ENCODE data around the gene CHST8. TPM values are rescaled to one million over a fixed set of nuclear protein-coding genes. Genes with fewer than 3 reads are reported as not detected.

The CHST8 gene
- total RNA-seq, 1 experiment from 2014 or later, result 2.3 TPM

DNA sequence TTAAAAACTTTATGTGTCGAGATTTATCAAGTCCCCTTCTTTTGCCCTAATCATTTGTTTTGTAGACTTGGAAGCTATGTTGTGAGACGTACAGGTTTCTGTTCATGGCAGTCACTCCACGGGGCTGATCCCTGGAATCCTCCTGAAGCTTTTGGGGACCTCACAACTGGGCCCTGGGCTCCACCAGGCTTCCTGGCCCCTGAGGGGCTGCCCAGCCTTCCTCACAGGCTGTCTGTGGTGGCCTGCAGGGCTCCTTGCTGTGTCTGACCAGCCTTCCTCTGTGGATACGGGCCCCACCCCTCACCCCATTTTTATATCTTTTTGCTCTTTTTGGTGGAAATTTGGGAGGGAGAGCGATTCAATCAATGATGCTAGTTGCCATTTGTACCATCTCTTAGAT, 38.1 kb downstream of the CHST8 start:
- ChIA-PET POLR2A (ENCODE audit: low non-redundant PET) (no interaction called here), CTCF (no interaction called here)
- Histone ChIP-seq H3K4me3 (ENCODE audit: low read depth, low read length, poor library complexity, severe bottlenecking) (no peak overlapping the region), H3K4me1 (ENCODE audit: insufficient read depth, low read length, poor library complexity, severe bottlenecking) (no peaks in the 10 kb centered on the region), H3K36me3 (ENCODE audit: insufficient read depth, low read length, poor library complexity, severe bottlenecking) (no peaks in the 10 kb centered on the region), H3K27ac (ENCODE audit: low read depth, low read length, poor library complexity, severe bottlenecking) (no peak overlapping the region), H3K27me3 (replicated peaks; ENCODE audit: insufficient read depth, low read depth, low read length, poor library complexity) (no peaks in the 10 kb centered on the region), H3K9me3 (ENCODE audit: low read depth, low read length, poor library complexity, severe bottlenecking) (no peaks in the 10 kb centered on the region)
- DNase-seq (ENCODE audit: low spot score), result no peak
- intact Hi-C loops (cut with micrococcal nuclease; ENCODE audit: unreplicated experiment), result no loop called here
- TF ChIP-seq, protein P1, sequence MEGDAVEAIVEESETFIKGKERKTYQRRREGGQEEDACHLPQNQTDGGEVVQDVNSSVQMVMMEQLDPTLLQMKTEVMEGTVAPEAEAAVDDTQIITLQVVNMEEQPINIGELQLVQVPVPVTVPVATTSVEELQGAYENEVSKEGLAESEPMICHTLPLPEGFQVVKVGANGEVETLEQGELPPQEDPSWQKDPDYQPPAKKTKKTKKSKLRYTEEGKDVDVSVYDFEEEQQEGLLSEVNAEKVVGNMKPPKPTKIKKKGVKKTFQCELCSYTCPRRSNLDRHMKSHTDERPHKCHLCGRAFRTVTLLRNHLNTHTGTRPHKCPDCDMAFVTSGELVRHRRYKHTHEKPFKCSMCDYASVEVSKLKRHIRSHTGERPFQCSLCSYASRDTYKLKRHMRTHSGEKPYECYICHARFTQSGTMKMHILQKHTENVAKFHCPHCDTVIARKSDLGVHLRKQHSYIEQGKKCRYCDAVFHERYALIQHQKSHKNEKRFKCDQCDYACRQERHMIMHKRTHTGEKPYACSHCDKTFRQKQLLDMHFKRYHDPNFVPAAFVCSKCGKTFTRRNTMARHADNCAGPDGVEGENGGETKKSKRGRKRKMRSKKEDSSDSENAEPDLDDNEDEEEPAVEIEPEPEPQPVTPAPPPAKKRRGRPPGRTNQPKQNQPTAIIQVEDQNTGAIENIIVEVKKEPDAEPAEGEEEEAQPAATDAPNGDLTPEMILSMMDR (conservative IDR thresholded peaks at IDR 0.05; ENCODE audit: low read depth, low read length), result no peak
- TF ChIP-seq EZH2 (IDR thresholded peaks at IDR 0.05; ENCODE audit: borderline replicate concordance, low read depth, low read length, poor library complexity, severe bottlenecking), result no peak
- no TSS peak for BruUV-seq (replicated peaks)

DNA sequence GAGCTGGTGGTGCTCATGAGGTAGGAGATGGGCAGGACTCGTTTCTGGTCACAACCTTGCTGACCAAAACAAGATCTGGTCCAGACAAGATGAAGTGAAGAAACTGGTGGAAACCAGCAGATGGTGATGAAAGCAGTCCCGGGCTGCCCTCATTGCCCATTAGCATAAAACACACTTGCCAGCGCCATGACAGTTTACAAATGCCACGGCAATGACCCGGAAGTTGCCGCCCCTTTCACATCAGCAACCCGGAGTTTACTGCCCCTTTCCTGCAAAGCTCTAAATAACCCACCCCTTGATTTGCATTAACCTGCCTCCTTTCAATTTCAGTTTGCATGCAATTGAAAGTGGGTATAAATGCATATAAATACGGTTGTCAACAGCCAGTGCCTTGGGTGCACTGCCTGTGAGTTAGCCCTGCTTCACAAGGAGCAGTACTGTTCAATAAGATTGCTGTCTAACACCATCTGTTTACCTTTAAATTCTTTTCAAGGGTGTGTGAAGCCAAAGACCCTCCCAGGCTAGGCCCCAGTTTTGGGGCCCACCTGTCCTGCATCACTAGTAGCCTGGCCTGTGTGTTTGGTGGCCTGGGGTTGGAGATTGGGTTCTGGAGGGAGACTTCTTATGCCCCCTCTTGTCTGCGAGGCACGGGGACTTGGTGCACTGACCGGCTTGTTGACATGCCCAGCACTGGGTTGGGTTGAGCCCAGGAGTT, 38.8 kb downstream of the CHST8 start:
- no TSS peak for BruUV-seq (replicated peaks)

DNA sequence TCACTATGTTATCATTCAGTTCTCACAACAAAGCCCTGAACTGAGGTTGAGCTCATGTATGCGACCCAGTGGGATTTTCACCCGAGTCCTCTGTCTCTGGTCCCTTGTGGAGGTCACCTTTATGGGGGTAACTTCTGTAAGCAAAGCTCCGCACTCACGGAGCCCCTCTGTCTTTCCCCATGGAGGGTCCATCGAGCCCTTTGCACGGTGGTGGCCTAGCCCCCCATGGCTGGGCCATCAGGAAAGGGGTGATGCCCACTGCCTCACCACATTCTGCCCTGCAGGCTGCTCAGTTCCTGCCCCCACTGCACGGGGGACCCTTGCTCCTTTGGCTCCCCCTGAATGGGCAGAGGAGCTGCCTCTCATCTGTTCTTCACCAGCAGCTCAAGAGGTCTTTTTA, 39.6 kb downstream of the CHST8 start:
- no peak for DNase-seq (ENCODE audit: low spot score)
- BruUV-seq (replicated peaks), result no TSS peak
- intact Hi-C loops (cut with micrococcal nuclease; ENCODE audit: unreplicated experiment), result no loop called here
- Histone ChIP-seq H3K4me1 (ENCODE audit: insufficient read depth, low read length, poor library complexity, severe bottlenecking) (no peaks in the 10 kb centered on the region), H3K36me3 (ENCODE audit: insufficient read depth, low read length, poor library complexity, severe bottlenecking) (no peaks in the 10 kb centered on the region), H3K9me3 (ENCODE audit: low read depth, low read length, poor library complexity, severe bottlenecking) (no peaks in the 10 kb centered on the region), H3K4me3 (ENCODE audit: low read depth, low read length, poor library complexity, severe bottlenecking) (no peak overlapping the region), H3K27me3 (replicated peaks; ENCODE audit: insufficient read depth, low read depth, low read length, poor library complexity) (no peaks in the 10 kb centered on the region), H3K27ac (ENCODE audit: low read depth, low read length, poor library complexity, severe bottlenecking) (no peak overlapping the region)
- TF ChIP-seq, protein P1 (conservative IDR thresholded peaks at IDR 0.05; ENCODE audit: low read depth, low read length), result no peak
- TF ChIP-seq EZH2 (IDR thresholded peaks at IDR 0.05; ENCODE audit: borderline replicate concordance, low read depth, low read length, poor library complexity, severe bottlenecking), result no peak
- ChIA-PET CTCF (no interaction called here), POLR2A (ENCODE audit: low non-redundant PET) (no interaction called here)

More for the DNA sequence above, 38.8 kb downstream of the CHST8 start:
- intact Hi-C loops (cut with micrococcal nuclease; ENCODE audit: unreplicated experiment), result no loop called here
- Histone ChIP-seq H3K27ac (ENCODE audit: low read depth, low read length, poor library complexity, severe bottlenecking) (no peak overlapping the region), H3K27me3 (replicated peaks; ENCODE audit: insufficient read depth, low read depth, low read length, poor library complexity) (no peaks in the 10 kb centered on the region), H3K9me3 (ENCODE audit: low read depth, low read length, poor library complexity, severe bottlenecking) (no peaks in the 10 kb centered on the region), H3K4me1 (ENCODE audit: insufficient read depth, low read length, poor library complexity, severe bottlenecking) (no peaks in the 10 kb centered on the region), H3K36me3 (ENCODE audit: insufficient read depth, low read length, poor library complexity, severe bottlenecking) (no peaks in the 10 kb centered on the region), H3K4me3 (ENCODE audit: low read depth, low read length, poor library complexity, severe bottlenecking) (no peak overlapping the region)
- DNase-seq (ENCODE audit: low spot score), result no peak
- CTCF ChIA-PET, result no interaction called here
- no peak for TF ChIP-seq EZH2 (IDR thresholded peaks at IDR 0.05; ENCODE audit: borderline replicate concordance, low read depth, low read length, poor library complexity, severe bottlenecking)
- TF ChIP-seq, protein P1 (conservative IDR thresholded peaks at IDR 0.05; ENCODE audit: low read depth, low read length), result no peak
- POLR2A ChIA-PET (ENCODE audit: low non-redundant PET), result no interaction called here

Measured in A673 (cell line).